ENCODE measurements around the gene DDX6.

DNA sequence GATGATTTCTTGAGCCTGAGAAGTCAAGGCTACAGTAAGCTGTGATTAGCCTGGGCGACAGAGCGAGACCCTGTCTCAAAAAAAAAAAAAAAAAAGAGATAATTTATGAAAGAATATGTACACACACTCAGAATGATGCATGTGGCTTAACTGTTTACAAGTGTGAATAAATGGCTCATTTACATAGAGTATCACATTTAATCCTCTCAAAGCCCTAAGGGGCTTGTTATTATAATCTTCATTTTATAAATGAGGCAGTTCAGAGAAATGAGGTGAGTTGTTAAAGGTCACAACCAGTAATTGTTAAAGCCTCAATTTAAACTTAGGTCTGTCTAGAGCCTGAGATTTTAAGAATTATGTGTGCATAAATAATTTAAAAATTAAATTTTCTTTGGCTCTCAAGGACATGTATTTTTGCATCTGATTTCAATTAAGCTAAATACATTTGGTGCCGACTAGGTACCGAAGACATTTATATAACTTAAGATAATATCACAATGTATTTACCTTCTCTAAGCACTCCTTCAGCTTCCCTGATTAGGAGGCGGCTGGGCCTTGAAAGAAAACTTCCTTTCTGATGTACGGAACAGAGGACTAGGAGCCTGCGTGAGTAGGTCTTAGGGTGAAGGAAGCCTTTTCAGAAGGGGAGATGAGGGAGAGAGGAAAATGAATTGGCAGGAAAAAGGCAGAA lies 28.5 kb upstream of the DDX6 start:
- TF ChIP-seq, protein P1, sequence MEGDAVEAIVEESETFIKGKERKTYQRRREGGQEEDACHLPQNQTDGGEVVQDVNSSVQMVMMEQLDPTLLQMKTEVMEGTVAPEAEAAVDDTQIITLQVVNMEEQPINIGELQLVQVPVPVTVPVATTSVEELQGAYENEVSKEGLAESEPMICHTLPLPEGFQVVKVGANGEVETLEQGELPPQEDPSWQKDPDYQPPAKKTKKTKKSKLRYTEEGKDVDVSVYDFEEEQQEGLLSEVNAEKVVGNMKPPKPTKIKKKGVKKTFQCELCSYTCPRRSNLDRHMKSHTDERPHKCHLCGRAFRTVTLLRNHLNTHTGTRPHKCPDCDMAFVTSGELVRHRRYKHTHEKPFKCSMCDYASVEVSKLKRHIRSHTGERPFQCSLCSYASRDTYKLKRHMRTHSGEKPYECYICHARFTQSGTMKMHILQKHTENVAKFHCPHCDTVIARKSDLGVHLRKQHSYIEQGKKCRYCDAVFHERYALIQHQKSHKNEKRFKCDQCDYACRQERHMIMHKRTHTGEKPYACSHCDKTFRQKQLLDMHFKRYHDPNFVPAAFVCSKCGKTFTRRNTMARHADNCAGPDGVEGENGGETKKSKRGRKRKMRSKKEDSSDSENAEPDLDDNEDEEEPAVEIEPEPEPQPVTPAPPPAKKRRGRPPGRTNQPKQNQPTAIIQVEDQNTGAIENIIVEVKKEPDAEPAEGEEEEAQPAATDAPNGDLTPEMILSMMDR (IDR thresholded peaks at IDR 0.05) = no peak
- TF ChIP-seq IRF2 (CRISPR knock-in tag; IDR thresholded peaks at IDR 0.05; ENCODE audit: borderline replicate concordance, low read depth) = no peak
- TF ChIP-seq, protein P2, sequence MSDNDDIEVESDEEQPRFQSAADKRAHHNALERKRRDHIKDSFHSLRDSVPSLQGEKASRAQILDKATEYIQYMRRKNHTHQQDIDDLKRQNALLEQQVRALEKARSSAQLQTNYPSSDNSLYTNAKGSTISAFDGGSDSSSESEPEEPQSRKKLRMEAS (CRISPR knock-in tag; IDR thresholded peaks at IDR 0.05) = no peak
- no peak for TF ChIP-seq JUN (CRISPR knock-in tag; IDR thresholded peaks at IDR 0.05)
- no peak for TF ChIP-seq KAT7 (CRISPR knock-in tag; IDR thresholded peaks at IDR 0.05; ENCODE audit: borderline replicate concordance)
- no peak for TF ChIP-seq ZNF263 (CRISPR knock-in tag; IDR thresholded peaks at IDR 0.05; ENCODE audit: low read depth)
- TF ChIP-seq, protein P3, sequence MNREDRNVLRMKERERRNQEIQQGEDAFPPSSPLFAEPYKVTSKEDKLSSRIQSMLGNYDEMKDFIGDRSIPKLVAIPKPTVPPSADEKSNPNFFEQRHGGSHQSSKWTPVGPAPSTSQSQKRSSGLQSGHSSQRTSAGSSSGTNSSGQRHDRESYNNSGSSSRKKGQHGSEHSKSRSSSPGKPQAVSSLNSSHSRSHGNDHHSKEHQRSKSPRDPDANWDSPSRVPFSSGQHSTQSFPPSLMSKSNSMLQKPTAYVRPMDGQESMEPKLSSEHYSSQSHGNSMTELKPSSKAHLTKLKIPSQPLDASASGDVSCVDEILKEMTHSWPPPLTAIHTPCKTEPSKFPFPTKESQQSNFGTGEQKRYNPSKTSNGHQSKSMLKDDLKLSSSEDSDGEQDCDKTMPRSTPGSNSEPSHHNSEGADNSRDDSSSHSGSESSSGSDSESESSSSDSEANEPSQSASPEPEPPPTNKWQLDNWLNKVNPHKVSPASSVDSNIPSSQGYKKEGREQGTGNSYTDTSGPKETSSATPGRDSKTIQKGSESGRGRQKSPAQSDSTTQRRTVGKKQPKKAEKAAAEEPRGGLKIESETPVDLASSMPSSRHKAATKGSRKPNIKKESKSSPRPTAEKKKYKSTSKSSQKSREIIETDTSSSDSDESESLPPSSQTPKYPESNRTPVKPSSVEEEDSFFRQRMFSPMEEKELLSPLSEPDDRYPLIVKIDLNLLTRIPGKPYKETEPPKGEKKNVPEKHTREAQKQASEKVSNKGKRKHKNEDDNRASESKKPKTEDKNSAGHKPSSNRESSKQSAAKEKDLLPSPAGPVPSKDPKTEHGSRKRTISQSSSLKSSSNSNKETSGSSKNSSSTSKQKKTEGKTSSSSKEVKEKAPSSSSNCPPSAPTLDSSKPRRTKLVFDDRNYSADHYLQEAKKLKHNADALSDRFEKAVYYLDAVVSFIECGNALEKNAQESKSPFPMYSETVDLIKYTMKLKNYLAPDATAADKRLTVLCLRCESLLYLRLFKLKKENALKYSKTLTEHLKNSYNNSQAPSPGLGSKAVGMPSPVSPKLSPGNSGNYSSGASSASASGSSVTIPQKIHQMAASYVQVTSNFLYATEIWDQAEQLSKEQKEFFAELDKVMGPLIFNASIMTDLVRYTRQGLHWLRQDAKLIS (CRISPR knock-in tag; IDR thresholded peaks at IDR 0.05; ENCODE audit: borderline replicate concordance) = no peak
- no peak for TF ChIP-seq PRDM15 (CRISPR knock-in tag; IDR thresholded peaks at IDR 0.05)
- TF ChIP-seq FOXK1 (CRISPR knock-in tag; IDR thresholded peaks at IDR 0.05) = no peak
